Measurements from ENCODE around the gene PIKFYVE.
"Not testable (repeated sequence)": the region's sequence is repeated elsewhere in the genome, so short reads cannot be mapped to it uniquely, and the experiment has no call there.

Gene PIKFYVE

GRCh38 chr2:208266553-208266893, 468 bp downstream of the PIKFYVE start:
- no peak for DNase-seq (ENCODE audit: low read depth)
- TF ChIP-seq CTCF (IDR thresholded peaks at IDR 0.05; ENCODE audit: low read depth, low read length, missing control alignments), result no peak

GRCh38 chr2:208266936-208267335, 881 bp downstream of the PIKFYVE start:
- no peak for TF ChIP-seq CTCF (IDR thresholded peaks at IDR 0.05; ENCODE audit: low read depth, low read length, missing control alignments)
- in situ Hi-C loops (cut with HindIII; ENCODE audit: low sequenced_read_pairs), result no loop called here
- DNase-seq (ENCODE audit: low read depth), result no peak
- peak overlapping the region; percentile 82 for H3K4me3 ChIP-seq (ENCODE audit: low read depth, low read length)

More at GRCh38 chr2:208266553-208266893, 468 bp downstream of the PIKFYVE start:
- in situ Hi-C loops (cut with HindIII; ENCODE audit: low sequenced_read_pairs), result no loop called here
- H3K4me3 ChIP-seq (ENCODE audit: low read depth, low read length), result peak overlapping the region; percentile 82

- DNase-seq (ENCODE audit: low read depth); in situ Hi-C loops (cut with HindIII; ENCODE audit: low sequenced_read_pairs): not testable (repeated sequence)
- peak overlapping the region; percentile 82 for H3K4me3 ChIP-seq (ENCODE audit: low read depth, low read length)
Measured at GRCh38 chr2:208267526-208267925, 1.5 kb downstream of the PIKFYVE start.

GRCh38 chr2:208268156-208268952, 2.3 kb downstream of the PIKFYVE start:
- no peak overlapping the region for H3K4me3 ChIP-seq (ENCODE audit: low read depth, low read length)
- TF ChIP-seq CTCF (IDR thresholded peaks at IDR 0.05; ENCODE audit: low read depth, low read length, missing control alignments), result no peak
- in situ Hi-C loops (cut with HindIII; ENCODE audit: low sequenced_read_pairs), result no loop called here
- no peak for DNase-seq (ENCODE audit: low read depth)

GRCh38 chr2:208269091-208269490, 3.0 kb downstream of the PIKFYVE start:
- no peak for TF ChIP-seq CTCF (IDR thresholded peaks at IDR 0.05; ENCODE audit: low read depth, low read length, missing control alignments)
- no peak for DNase-seq (ENCODE audit: low read depth)
- H3K4me3 ChIP-seq (ENCODE audit: low read depth, low read length), result no peak overlapping the region
- in situ Hi-C loops (cut with HindIII; ENCODE audit: low sequenced_read_pairs), result no loop called here

- in situ Hi-C loops (cut with HindIII; ENCODE audit: low sequenced_read_pairs), result no loop called here
- TF ChIP-seq CTCF (IDR thresholded peaks at IDR 0.05; ENCODE audit: low read depth, low read length, missing control alignments), result no peak
- no peak overlapping the region for H3K4me3 ChIP-seq (ENCODE audit: low read depth, low read length)
- DNase-seq (ENCODE audit: low read depth), result no peak
Measured at GRCh38 chr2:208274748-208275147, 8.7 kb downstream of the PIKFYVE start.

GRCh38 chr2:208278549-208278948, 12.5 kb downstream of the PIKFYVE start:
- in situ Hi-C loops (cut with HindIII; ENCODE audit: low sequenced_read_pairs), result no loop called here
- H3K4me3 ChIP-seq (ENCODE audit: low read depth, low read length), result no peak overlapping the region
- no peak for TF ChIP-seq CTCF (IDR thresholded peaks at IDR 0.05; ENCODE audit: low read depth, low read length, missing control alignments)
- no peak for DNase-seq (ENCODE audit: low read depth)

Measured in astrocyte of the cerebellum (primary cell).